Lower lobe of right lung (tissue), 2 donors: Measurements from ENCODE around the gene HOXA4. TPM values are rescaled to one million over a fixed set of nuclear protein-coding genes. Genes with fewer than 3 reads are reported as not detected.

Source experiments
- ATAC-seq, 2 donors: fragments of 200-7000 bp; cut with Tn5 transposase; one replicate each; pipeline ENCODE4 v1.9.1; 2020 to 2022; ENCODE audit warnings: mild to moderate bottlenecking in 2 of 2, moderate library complexity in 2 of 2
- DNase-seq: peaks from one replicate; pipeline ENCODE4 v3.0.0-alpha.2; 2020
- H3K27ac ChIP-seq: fragments of 200-600 bp; one replicate; pipeline ENCODE4 v1.8.0; 2022
- H3K27me3 ChIP-seq: fragments of 200-600 bp; one replicate; pipeline ENCODE4 v1.8.0; 2022; ENCODE audit warnings: low read depth
- H3K36me3 ChIP-seq: fragments of 200-600 bp; one replicate; pipeline ENCODE4 v1.8.0; 2022; ENCODE audit warnings: mild to moderate bottlenecking
- H3K4me1 ChIP-seq: fragments of 200-600 bp; one replicate; pipeline ENCODE4 v1.8.0; 2022
- H3K4me3 ChIP-seq: fragments of 200-600 bp; one replicate; pipeline ENCODE4 v1.8.0; 2022; ENCODE audit warnings: mild to moderate bottlenecking
- H3K9me3 ChIP-seq: fragments of 200-600 bp; one replicate; pipeline ENCODE4 v1.8.0; 2022
- intact Hi-C: fragments of 100-400 bp; cut with DNase I; formaldehyde crosslinking; loops from one replicate; pipeline ENCODE4 v1.11.0; 2022
- total RNA-seq: library from RNA; stranded (reverse); fragmentation: NEBNext Ultra II Directional; extraction: Animal tissue kit (Norgen Biotek cat#: 25700); gene quantifications from one replicate; pipeline ENCODE4 v1.2.1, GENCODE V29; 2021
- TF ChIP-seq, protein P1 (sequence below): fragments of 200-600 bp; IDR thresholded peaks from one replicate; pipeline ENCODE4 v1.8.0; 2022; ENCODE audit warnings: antibody characterized with exemption, mild to moderate bottlenecking
- donor health status: DM: no; HTN: yes; CAD: no; lungs with severe emphysema.

HOXA4 gene
- total RNA-seq, 1 donor from 2014 or later, result 8.5 TPM

DNA sequence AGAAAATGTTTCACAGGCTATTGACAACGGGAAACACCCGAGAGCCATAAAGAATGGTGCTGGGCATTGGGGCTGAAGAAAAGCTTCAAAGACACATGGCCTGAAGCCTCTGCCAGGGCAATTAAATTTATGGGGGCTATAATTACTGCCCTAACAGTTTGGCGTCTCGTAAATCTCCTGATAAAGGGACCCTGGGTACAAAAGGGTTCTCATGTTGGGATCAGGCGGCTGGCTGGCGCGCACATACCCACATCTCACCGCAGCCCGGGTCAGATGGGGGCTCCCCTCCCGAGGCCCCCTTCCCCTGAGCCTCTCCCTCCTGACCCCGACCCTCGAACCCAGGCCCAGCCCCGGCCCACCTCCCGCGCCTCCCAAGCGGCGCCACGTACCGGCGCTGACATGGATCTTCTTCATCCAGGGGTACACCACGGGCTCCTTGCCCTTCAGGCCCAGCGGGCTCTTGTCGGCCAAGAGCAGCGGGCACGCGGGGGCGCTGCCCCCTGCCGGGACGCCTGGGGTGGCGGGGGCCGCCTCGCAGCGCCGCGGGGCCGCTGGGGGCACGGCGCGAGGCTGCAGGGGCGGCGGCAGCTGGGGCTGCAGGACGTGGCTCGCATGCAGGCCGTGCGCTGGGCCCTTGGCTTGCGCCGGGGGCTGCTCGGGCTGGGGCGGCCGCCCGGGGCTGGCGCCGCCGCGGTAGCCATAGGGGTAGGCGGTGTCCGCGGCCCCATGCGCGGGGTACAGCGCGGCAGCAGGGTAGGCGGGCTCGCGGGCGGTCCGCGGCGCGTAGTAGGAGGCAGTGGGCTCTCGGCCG lies 623 bp downstream of the HOXA4 start:
- peak; percentile 50 for DNase-seq
- peaks cover 23% of the 10 kb centered on the region for H3K27me3 ChIP-seq

DNA sequence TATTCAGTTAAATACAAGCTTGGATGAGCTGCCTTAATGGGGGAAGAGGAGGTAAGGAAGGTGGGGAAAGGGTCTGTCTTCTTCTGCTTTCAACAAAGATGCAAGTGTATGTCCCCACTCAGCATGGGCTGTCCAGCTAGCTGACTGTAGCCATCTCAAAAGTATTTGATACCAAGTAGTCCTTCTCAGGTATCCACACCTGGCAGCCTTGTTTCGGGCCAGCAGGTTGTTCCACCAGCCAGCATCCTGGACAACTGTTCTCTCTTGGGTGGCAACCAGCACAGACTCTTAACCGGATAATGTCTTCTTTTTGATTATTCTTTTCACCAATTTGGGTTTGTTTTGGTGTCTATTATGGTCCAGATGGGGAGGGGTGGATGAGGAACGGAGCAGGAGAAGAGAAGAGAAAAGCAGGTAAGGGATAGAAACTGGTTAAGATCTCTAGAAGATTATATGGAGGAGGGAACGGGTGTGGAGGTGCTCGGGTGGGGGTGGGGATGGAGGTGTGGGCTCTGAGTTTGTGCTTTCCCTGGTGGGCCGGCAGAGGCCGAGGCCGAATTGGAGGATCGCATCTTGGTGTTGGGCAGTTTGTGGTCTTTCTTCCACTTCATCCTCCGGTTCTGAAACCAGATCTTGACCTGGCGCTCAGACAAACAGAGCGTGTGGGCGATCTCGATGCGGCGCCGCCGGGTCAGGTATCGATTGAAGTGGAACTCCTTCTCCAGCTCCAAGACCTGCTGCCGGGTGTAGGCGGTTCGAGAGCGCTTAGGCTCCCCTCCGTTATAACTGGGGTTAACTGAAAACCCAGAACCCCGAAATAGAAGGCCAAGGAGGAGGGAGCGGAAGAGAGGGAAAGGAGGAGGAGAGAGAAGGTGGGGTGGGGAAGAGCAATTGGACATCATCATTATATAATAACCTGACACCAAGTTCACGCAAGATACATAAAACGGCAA lies 1.5 kb downstream of the HOXA4 start:
- TF ChIP-seq, protein P1, sequence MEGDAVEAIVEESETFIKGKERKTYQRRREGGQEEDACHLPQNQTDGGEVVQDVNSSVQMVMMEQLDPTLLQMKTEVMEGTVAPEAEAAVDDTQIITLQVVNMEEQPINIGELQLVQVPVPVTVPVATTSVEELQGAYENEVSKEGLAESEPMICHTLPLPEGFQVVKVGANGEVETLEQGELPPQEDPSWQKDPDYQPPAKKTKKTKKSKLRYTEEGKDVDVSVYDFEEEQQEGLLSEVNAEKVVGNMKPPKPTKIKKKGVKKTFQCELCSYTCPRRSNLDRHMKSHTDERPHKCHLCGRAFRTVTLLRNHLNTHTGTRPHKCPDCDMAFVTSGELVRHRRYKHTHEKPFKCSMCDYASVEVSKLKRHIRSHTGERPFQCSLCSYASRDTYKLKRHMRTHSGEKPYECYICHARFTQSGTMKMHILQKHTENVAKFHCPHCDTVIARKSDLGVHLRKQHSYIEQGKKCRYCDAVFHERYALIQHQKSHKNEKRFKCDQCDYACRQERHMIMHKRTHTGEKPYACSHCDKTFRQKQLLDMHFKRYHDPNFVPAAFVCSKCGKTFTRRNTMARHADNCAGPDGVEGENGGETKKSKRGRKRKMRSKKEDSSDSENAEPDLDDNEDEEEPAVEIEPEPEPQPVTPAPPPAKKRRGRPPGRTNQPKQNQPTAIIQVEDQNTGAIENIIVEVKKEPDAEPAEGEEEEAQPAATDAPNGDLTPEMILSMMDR, result no peak
- Histone ChIP-seq H3K36me3 (no peaks in the 10 kb centered on the region), H3K4me3 (peak overlapping the region; percentile 69), H3K9me3 (no peaks in the 10 kb centered on the region), H3K27me3 (peaks cover 23% of the 10 kb centered on the region), H3K4me1 (peaks cover 47% of the 10 kb centered on the region), H3K27ac (peak overlapping the region; percentile 92)
- no peak for ATAC-seq
- intact Hi-C loops, result no loop called here
- no peak for DNase-seq

More for the DNA sequence above, 623 bp downstream of the HOXA4 start:
- peak overlapping the region; percentile 69 for H3K4me3 ChIP-seq
- H3K27ac ChIP-seq, result peak overlapping the region; percentile 92
- H3K36me3 ChIP-seq, result no peaks in the 10 kb centered on the region
- peaks cover 51% of the 10 kb centered on the region for H3K4me1 ChIP-seq
- peak; percentile 32 to 34 for ATAC-seq
- TF ChIP-seq, protein P1, result peak; percentile 10
- no peaks in the 10 kb centered on the region for H3K9me3 ChIP-seq
- intact Hi-C loops, result no loop called here

DNA sequence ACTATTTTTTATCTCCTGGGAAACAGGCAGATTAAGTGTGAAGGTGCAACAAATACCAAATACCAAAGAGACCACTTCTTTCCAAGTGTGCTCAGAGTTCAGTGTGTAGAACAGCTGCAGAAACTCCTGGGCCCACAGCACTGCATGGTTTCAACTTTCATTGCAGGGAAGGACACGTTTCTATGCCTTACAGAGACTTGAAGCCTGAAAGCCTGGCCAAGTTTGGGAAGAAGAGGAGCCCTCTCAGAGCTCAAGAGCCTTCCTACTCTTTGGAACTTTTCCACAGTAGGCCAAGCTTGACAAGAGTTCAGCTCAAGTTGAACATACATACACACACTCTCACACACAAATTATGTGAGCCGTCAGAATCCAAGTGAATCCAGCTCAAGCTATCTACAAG lies 2.5 kb downstream of the HOXA4 start:
- TF ChIP-seq, protein P1, result no peak
- no peaks in the 10 kb centered on the region for H3K9me3 ChIP-seq
- peaks cover 34% of the 10 kb centered on the region for H3K27me3 ChIP-seq
- H3K27ac ChIP-seq, result peak overlapping the region; percentile 92
- no peak for ATAC-seq
- no peak for DNase-seq
- H3K36me3 ChIP-seq, result no peaks in the 10 kb centered on the region
- H3K4me1 ChIP-seq, result peaks cover 39% of the 10 kb centered on the region
- peak overlapping the region; percentile 69 for H3K4me3 ChIP-seq
- intact Hi-C loops, result no loop called here

DNA sequence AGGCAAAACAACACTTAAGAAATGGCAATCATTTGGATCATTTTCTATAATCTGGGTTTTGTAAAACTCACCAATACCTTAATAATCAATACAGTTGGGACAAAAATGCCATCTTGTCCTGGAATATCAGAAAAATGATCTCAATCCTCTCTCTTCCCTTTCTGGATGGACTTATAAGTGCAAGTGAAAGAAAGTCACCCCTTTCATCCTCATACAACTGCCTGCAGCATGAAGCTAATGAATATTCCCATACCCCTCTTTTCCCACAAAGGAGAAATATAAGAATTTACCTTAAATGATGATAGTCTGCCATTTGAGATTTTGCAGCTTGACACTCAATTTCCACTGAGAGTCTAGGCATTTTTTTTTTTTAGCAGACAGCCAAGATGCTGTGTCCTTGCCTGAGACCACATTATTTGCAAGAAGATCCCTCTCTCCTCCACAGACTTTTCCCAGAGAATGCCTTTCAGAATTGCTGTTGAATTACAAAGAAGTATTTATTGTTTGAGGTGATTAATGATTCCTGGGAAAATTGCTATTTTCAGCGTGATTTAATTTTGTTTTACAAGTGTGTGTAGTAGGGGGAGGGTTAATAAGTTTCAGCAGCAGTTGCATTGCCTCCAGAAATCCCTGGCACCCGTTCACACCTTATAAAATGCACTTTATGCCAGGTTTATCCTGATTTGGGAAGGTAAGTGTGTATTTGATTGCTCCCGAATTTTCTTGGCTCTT lies 3.8 kb downstream of the HOXA4 start:
- Histone ChIP-seq H3K4me3 (peak overlapping the region; percentile 69), H3K27me3 (peaks cover 39% of the 10 kb centered on the region), H3K4me1 (peaks cover 39% of the 10 kb centered on the region), H3K36me3 (no peaks in the 10 kb centered on the region), H3K27ac (peak overlapping the region; percentile 92), H3K9me3 (no peaks in the 10 kb centered on the region)
- intact Hi-C loops, result no loop called here
- DNase-seq (no peak), ATAC-seq (no peak)
- TF ChIP-seq, protein P1, result no peak

DNA sequence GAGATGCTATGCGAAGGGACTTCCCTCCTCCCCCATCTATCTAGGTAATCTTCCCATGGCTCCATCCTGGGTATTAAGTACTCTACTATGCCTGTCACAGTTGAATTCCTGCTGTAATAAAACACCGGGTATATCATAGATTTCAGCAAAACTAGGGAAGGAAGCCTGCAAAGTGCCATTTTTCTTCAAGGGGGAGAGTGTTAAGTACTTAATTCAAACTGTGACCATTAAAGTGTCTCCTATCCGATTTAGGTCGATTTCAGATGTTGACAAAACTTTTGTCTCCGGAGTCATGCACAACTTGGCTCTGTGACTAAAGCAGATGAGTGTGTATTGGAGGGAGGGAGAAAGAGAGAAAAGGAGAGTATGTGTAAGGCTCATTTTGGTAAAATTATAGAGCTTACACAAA lies 4.6 kb downstream of the HOXA4 start:
- DNase-seq, result no peak
- Histone ChIP-seq H3K4me1 (peaks cover 31% of the 10 kb centered on the region), H3K27ac (peak overlapping the region; percentile 92), H3K36me3 (no peaks in the 10 kb centered on the region), H3K4me3 (peak overlapping the region; percentile 1), H3K9me3 (no peaks in the 10 kb centered on the region), H3K27me3 (peaks cover 38% of the 10 kb centered on the region)
- no peak for ATAC-seq
- TF ChIP-seq, protein P1, result no peak
- intact Hi-C loops, result no loop called here
